ENCODE results near the gene IGSF21.
"Not testable (repeated sequence)": the region's sequence is repeated elsewhere in the genome, so short reads cannot be mapped to it uniquely, and the experiment has no call there.

The IGSF21 gene

DNA sequence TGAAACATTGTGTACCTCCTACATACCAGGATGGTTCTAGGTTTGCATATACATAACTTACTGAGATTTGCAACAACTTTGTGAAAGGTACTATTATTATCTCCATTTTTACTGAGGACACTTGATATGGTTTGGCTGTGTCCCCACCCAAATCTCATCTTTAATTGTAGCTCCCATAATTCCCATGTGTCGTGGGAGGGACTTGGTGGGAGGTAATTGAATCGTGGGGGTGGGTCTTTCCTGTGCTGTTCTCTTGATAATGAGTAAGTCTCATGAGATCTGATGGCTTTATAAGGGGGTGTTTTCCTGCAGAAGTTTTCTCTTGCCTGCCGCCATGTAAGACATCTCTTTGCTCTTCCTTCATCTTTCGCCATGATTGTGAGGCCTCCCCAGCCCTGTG lies 40.1 kb downstream of the IGSF21 start:
- DNase-seq: no peak

DNA sequence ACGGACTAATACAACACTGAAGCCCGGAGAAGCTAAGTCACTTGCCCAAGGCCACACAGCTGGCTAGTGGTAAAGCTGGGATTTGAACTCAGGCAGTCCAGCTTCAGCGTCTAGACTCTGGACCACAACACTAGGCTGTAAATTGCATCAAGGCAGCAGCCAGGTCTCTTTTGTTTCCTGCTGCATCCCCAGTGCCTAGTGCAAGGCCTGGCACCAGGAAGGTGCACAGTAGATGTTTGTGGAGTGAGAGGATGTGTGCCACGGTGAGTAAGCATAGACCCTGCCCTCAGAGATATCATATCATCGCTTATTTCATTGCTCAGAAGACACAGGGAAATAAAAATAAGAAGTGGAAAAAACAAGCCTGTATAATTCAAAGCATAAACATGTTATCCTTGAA lies 40.9 kb downstream of the IGSF21 start:
- DNase-seq: no peak

DNA sequence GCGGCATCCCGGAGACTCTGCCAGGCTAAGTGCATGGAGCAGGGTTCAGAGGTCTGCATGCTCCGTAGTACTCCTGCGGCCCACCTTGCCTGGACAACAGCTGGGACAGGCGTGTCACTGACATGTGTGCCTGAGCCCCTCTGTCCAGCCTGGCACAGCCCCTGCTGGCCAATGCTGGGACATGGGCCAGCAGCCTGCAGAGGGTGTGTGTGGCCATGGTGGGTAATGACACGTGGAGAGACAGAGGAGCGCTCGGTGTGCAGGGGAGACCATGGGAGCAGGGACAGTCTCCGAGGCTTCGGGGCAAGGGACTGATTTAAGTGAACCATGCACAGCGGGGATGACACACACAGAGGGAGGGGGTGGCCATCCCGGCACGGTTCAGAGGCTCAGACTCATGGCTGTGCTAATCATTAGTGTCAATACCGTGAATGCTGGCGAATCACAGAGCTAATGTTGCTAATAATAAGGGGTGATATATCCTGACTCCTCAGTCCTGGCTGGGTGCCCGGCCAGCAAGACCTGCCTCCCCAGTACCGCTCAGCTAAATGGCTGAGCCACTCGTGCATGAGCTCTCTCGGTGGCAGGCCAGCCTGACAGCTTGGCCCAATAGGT lies 41.5 kb downstream of the IGSF21 start:
- peak; percentile 63 for DNase-seq

DNA sequence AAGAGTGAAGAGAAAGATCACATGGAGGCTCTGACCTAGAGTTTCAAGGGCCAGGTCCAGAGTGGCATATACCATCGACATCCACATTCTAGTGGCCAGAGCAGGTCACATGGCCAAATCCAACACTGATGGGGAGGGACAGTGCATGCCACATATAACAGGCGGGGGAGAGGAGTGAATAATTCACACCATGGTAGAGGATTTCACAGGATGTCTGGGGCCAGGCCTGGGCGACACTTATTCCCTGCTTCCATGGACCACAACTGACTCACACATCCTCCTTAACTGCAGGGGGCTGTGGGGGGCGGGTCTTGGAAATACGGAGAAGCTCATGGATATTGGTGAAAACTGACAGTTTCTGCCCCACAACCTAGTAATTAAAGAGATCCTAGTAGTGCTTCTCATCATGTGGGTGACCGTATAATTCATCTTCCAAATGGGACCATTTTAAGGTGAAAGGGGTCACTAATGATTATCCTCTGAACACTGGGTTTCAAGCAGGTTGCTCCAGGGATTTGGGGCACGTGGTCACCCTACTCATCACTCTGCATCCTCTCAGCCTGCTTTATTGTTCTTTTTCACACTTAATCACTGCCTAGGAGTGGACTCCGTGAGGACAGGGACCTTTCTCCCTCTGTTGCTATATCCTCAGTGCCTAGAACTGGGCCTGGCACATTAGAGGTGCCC lies 44.0 kb downstream of the IGSF21 start:
- DNase-seq: no peak

DNA sequence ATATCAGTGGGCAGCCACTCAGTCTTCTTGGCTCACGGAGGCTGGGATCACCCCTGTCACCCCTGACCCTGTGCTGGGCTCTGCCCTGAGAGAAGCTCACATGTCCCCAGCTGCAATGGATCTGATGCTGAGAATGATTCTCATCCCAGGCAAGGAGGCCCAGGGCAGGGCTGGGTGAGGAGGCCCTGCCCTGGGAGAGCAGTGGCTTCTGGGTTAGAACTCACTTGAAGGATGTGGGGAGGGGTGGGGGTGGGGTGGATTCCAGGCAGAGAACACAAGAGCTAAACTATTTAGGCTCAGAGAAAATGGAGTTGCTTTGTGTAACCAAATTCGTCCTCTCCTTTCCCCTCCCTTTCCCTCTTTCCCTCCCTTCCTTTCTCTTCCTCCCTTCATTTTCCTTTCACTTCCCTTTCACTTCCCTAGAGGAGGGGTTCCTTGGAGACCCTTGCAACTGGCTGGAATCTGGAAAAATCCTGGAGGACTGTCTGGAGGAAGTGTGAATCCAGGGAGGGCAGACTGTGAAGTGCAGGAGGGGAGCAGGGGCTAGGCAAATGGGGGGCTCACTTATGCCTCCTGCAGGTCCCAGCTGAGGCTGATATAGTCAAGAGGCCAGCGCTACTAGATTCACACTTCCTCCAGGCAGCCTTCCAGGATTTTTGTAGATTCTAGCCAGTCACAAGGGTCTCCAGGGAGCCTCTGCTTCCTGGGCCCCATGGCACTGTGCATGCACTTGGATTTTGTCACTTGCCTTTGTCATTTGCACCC lies 47.0 kb downstream of the IGSF21 start:
- DNase-seq: no peak

DNA sequence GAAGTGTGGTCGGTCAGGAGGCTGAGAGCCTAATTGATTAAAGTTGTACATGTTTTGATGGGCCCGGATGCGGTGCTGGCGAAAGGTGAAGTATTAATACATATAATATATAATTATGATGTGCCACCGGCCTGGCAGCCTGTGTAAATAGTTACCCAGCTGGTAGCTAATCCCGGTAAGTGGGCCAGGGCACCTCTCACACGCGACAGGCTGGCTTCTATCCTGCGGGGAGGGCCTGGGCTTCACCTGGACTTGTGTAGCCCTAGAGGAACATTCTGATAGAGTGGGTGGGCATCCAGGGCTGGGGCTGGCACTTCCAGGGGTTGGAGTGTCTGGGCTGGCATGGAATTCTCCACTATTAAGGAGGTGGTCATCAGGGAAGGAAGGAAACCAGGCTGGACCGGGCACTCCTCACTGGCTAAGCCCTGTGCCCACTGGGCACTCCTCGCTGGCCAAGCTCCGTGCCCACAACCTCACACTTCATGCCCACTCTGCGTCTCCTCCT lies 48.3 kb downstream of the IGSF21 start:
- no peak for DNase-seq

DNA sequence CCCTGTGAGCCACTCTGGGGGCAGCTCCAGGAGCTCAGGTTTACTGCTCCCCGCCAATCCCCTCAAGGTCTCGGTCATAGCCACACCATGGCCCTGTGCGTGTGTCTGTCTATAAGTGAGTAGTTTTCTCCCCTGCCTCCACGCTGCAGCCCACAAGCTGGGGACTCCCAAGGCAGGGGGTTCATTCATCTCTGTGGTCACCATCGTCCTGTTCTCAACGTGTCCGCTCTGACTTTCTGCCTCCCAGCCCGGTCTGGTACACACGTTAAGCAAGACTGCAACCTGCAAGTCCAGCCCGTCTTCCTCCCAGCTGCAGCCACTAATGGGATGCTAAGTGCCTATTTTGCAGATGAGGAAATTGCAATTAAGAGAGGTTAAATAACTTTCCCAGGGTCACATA lies 49.8 kb downstream of the IGSF21 start:
- DNase-seq: no peak

DNA sequence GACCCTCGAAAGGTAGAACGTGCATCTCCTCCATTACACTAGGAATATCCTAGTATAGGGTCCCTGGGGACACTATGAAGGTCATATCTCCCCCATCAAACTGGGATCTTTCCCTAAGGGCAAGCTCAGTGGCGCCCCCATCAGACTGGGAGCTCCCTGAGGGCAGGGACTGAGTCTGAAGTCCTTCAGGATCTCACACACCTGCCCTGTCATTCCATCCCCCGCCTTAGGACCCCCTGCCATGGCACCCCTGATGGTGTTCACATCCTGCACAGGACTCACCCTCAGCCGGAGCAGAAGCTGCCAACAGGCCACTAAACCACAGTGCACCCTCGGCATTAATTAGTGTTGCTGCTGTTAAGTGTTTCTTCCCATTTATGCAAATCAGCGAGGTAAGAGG lies 50.4 kb downstream of the IGSF21 start:
- no peak for DNase-seq

DNA sequence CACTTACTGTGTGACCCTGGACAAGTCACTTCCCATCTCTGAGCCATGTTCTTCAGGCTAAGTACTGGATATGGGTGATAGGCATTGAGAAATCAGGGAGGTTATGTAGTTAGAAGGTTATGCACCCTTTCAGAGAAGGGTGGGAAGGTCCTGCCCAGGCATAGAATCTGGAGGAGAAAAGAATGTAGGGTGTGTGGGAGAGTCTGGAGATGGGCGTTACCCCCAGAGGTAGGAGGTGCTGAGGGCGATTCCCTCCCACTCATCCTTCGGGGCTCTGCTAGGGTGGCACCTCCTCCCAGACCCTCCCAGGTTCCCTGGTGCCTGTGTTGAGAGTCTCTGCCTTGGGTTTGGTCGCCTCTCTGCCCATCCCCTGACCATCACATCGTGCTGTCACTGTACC lies 51.1 kb downstream of the IGSF21 start:
- no peak for DNase-seq

DNA sequence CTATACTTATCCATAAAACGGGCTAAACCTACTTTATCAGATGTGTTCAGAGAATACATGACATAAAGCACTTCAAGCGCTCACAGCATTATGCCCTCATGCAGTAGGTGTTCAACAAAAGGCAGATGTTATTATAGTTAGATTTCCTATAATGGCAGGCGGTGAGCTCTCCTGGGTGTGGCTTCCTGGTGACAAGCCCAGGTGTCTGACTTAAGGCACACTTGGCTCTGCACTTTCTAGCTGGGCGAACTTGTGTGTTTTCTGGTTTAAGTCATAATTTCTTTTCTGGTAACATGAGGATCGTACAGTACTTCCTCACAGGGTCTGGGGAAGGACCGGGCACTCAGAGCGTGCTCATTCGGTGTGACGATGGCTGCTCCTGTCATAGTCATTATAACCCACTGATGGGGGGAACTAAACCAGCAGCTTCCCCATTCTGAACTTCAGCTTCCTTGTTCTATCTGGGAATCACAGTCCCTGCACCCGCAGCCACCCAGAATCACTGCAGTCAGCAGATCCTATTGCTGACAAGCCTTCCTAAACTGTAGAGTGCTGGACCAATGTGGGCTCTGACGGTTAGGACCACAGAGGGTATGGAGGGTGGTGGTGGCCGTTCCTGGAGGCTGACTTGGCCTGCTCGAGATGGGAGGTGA lies 52.8 kb downstream of the IGSF21 start:
- DNase-seq: no peak

DNA sequence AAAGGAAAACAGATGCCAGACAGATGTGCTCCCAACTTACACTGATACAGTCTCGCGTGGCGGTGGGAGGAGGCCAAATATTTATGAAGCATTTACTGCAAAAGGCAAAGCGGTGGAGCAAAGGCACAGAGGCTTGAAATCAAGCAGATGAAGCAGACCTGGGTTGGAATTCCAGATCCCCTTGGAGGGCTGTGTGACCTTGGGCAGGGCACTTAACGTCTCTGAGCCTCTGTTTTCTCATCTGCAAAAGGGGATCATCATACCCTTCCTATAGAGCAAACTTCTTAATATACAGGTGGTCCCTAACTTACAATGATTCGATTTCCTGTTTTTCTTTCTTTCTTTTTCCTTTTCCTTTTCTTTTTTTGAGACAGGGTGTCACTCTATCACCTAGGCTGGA lies 54.1 kb downstream of the IGSF21 start:
- DNase-seq: no peak

DNA sequence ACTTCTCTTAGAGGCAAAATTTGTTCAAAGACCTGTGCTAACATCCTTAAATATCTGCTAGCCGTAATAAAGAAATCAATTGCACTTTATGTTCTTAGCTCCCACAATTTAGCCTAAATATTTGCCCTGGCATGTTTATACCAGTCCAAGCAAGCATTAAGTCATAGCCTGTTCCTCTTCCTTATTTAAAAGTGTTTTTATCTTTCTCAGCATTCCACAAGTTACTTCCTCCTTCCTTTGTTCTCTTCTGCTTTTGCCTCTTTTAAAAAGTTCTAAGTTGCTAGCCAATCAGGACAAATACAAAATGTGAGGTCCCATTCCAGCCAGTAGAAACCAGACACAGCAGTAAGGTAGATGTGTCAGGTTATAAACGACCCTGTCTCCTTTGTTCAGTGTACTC lies 58.0 kb downstream of the IGSF21 start:
- not testable (repeated sequence) for DNase-seq

DNA sequence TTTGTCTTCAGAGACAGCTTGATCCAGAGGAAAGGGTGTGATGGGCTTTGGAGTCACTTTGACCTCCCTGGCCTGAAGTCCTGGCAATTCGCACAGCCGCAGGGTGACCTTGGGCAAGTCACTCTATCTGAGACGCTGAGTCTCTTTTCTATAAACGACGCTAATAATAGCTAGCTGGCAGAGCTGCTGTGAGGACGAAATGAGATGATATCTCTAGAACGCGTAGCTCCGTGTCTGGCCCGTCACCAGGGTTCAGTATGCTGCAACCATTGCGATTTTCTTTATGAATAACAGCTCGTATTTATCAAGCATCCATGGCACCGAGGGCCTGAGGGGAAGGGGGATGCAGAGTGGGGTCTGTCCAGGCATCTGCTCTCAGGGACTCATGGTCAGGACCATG lies 58.7 kb downstream of the IGSF21 start:
- DNase-seq: no peak

DNA sequence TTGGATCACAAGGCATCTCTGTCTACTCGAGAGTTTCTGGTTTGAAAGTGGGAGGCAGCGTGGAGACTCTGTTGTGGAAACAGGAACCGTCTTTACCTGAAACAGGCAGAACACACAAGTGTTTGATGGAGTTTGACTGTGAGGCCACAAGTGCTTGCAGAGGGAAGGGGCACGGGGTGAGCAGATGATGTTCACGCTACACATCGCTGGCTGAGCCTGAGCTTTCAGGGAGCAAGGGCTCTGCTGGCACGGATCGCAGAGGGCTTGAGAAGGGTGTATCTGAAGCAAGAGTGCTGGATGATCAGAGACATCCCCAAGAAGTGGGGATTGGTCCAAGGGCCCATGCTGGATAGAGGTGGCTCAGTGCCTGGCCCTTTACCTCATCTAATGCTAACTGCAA lies 59.3 kb downstream of the IGSF21 start:
- DNase-seq: no peak

DNA sequence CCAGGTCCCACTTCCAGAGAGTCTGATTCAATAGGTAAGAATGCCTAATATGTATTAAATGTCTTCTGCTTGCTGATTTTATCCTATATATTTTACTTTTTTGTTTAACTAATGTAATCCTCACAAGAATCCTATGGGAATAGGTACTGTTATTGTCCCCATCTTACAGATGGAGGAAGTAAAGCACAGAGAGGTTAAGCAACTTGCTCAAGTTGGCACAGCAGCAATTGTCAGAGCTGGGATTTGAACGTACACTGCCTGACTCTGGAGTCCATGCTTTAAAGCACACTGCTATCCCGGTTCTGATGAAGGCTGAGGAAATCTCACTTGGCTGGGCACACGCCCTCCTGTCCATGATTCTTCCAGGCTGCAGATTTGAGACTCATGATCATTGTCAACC lies 62.8 kb downstream of the IGSF21 start:
- DNase-seq: no peak

DNA sequence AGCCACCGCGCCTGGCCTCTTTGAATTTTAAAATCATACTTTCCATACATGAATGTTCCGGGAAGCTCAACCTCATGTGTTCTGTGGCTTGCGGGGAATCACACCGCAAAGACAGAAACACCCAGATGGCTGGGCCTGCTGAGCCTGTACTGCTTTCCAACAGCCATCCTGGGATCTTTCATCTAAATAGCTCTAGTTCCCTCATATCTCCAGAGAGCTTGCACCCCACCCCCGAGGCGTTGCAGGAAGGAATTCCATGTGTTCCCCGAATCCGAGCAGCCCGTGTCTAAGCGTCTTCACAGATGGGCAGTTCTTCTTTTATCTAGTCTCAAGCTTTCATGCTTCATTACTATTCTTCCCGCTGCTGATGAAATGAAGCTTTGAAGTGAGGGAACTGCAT lies 66.4 kb downstream of the IGSF21 start:
- no peak for DNase-seq

DNA sequence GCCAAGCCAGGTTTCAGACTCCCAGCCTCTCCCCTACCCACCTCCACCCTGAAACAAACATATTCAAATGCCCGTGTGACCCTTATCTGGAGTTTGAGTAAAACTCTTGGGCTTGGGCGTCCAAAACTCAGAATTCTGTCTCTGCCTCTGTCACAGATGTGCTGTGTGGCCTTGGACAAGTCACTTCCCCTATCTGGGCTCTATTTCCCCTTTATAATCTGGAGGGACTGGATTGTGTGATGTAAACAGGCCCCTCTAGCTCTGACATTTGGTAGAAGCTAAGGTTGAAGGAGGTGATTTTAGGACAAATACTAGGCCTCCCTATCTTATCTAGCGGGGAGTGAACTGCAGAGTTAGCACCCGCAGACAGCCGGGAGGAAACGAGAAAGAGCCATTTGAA lies 67.5 kb downstream of the IGSF21 start:
- DNase-seq: no peak

DNA sequence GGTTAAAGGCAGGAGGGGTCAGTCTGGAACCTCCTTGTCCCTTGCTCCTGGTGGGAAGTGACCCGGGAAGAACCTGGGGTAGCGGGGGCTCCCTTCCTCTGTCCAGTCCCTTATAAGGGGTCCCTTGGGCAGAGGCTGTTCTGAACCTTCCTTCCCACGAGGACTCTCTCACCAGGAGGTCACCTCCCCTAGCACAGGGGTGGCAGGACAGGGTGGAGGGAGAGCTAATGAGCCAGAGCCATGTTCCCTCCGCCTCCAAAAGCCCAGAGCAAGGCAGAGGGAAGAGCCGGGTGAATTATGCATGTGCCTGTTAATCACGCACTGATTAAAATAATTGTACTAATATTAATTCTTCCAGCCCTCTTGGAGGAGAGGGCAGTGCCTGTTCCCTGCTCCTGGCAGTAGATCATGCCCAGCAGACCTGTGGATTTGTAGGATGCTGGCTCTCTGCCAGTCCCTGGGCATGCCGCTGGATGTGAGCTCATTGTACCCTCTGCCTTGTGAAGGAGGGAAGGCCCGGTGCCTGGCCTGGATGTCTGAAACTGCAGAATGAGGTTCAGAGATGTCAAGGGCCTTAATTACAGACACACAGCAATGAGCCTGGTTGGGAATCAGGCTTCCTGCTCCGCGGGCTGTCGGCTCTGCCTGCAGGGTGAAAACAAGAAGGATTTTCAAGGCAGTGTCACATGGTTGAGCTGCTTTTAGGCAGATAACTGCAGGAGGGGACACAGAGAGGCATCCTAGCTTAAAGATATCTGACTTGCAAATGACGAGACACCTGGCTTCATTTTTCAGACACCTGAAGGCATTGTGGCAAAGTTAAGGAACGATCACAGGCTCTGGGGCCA lies 68.2 kb downstream of the IGSF21 start:
- no peak for DNase-seq

DNA sequence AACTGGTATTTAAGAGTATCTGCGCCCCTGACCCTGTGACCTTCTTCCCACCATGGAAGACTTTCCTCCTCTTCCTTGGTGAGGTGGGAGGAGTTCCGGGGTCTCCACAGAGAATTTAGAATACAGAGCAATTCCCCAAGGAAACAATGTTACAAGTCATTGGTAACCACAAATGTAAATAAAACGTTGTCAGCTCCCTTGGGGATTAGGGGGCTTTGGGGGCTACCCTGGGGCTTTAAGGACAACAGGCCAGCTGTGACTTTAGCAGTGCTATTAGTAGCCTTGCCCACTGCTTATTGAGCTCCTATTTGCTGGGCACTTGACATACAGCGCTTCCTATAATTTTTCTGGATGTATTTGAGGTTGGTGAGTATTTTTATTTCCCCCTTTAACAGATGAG lies 69.0 kb downstream of the IGSF21 start:
- no peak for DNase-seq

DNA sequence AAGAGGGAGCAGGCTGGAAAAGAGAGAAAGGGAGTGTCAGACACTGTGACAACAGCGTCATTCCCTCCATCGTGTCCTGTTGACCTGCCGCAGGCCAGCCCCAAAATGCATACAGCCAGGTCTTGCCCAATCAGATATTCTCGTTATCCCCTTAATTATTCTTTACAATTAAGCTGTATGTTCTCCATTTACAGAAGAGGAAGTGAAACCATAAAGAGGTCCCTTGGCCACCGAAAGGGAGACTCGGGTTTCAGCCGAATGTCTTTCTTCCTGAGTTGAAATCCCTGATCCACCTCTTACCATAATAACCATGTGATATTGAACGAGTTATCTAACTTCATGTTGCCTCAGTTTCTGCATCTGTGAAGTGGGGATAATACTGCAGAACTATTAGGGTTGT lies 70.5 kb downstream of the IGSF21 start:
- DNase-seq: no peak

DNA sequence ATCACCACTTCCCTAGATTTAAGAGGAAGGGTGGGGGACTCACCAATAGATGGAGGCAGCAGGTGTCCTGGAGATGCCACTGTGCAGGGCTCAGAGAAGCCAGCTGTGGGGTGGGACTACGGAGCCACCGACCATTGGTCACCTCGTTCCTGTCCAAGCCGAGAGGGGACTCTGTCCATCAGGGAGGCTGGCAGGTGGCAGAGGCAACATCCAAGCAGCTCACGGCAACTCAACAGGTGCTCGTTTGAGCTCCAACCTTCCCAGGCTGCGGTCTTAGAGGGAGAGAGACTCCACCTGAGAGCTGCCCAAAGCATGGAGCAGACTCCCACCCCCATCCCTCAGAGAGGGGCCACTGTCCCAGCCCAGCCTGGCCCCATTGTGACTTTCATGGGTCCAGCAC lies 71.4 kb downstream of the IGSF21 start:
- no peak for DNase-seq

DNA sequence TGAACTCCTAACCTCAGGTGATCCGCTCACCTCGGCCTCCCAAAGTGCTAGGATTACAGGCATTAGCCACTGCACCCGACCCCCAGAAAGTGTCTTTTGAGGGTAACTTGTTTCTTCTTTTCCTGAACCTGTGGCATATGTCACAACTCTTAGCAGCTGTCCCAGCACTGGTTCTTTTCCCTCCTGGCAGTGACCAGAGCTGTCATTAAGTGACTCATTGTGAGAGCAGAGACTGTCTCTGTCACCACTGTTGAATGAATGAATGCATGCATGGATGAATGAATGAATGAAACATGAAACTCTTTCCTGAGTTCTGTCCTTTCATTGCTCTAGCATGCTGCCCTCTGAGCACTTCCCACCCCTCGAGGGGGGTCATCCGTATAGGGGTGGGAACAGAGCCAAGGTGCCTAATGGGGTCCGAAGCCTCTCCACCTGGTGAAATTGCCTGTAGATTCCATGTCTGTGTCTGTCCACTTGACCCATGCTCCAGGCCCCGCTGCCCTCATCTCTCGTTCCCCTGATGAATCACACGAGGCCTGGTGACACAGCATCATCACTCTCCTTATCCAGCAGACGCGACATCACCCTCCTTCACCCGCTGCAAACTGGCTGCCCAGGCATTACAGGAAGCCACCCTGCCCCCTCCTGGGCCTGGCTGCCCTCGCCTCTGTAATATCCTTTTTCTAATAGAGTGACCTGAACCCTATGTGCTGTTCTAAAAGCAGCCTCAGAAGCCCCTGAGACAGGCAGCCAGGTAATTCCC lies 75.0 kb downstream of the IGSF21 start:
- DNase-seq: peak; percentile 95

All from islet precursor cell (in vitro differentiated cells).